ENCODE measurements around the gene FBLN2. TPM values are rescaled to one million over a fixed set of nuclear protein-coding genes. Genes with fewer than 3 reads are reported as not detected.

The FBLN2 gene
- total RNA-seq, 1 donor, result 0.73 TPM

DNA sequence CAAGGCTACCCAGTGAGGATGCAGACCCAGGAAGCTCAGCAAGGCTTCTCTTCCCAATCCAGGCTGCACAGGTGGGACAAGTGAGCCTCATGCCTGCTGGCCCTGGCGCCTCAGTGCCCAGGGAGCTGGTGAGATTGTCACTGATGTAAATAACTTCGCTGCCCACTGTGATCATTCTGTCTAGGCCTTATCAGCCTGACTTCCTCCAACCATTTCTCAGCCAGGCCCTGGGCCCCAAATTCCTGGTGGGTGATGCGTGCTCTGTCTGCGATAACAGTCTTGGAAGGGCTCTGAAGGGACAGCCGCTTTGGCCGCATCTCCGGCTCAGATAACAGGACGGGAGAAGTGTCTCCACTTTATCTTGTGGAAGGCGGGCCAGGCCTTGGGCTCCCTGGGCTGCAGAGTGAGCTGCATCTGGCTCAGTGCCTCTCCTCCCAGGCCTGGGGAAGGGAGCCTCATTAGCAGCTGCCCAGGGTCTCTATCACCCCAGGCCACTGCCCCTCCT is 2.2 kb upstream of the FBLN2 start:
- no peaks in the 10 kb centered on the region for H3K9me3 ChIP-seq (ENCODE audit: low read depth, low read length)
- H3K4me1 ChIP-seq (ENCODE audit: insufficient read depth, low read length), result peaks cover 5% of the 10 kb centered on the region
- peaks cover 7% of the 10 kb centered on the region for H3K27me3 ChIP-seq (ENCODE audit: insufficient read depth, low read length)
- H3K4me3 ChIP-seq (ENCODE audit: low read length), result no peak overlapping the region

- H3K4me3 ChIP-seq (ENCODE audit: low read length), result no peak overlapping the region
- no peaks in the 10 kb centered on the region for H3K9me3 ChIP-seq (ENCODE audit: low read depth, low read length)
- H3K27me3 ChIP-seq (ENCODE audit: insufficient read depth, low read length), result peaks cover 7% of the 10 kb centered on the region
- H3K4me1 ChIP-seq (ENCODE audit: insufficient read depth, low read length), result peaks cover 5% of the 10 kb centered on the region
These were observed 1.1 kb upstream of the FBLN2 start for GRCh38 chr3:13547591-13548371.

DNA sequence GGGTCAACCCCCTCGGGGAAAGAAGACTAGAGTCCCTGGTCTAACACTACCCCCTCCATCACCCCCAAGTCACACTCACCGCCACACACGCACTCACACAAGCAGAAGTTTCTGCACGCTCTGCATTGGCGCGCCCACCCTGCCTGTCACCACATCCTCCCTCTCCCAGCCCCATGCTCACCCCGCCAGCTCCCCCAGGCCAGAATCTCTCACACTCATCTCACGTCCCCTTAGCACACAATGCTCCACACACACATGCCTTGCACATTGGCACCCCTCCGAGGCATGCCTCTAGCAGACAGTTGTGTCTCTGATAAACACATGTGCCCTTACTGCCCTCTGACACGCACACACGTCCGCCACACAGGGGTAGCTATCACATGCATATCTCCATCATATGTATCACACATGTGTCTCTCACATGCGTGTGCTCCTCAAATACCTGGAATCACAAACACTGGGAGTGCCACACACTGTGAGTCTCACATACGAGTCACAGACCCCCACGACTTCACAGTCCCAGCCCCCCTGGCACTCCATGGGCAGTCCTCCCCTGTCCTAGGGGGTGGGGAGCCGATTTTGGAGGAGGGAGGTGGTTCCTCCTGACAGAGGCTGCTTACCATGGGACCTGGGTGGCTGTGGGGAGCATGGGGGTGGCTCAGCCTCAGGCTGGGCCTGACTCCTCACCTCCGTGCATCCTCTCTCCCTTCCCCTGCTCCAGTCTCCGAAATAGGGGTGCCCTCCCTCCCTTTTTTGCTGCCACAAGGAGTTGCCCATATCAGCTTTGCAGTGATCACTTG is 898 bp downstream of the FBLN2 start:
- Histone ChIP-seq H3K9me3 (ENCODE audit: low read depth, low read length) (no peaks in the 10 kb centered on the region), H3K27me3 (ENCODE audit: insufficient read depth, low read length) (peaks cover 7% of the 10 kb centered on the region), H3K4me1 (ENCODE audit: insufficient read depth, low read length) (peaks cover 5% of the 10 kb centered on the region), H3K4me3 (ENCODE audit: low read length) (no peak overlapping the region)

- Histone ChIP-seq H3K9me3 (ENCODE audit: low read depth, low read length) (no peaks in the 10 kb centered on the region), H3K27me3 (ENCODE audit: insufficient read depth, low read length) (peaks cover 7% of the 10 kb centered on the region), H3K4me1 (ENCODE audit: insufficient read depth, low read length) (peaks cover 5% of the 10 kb centered on the region), H3K4me3 (ENCODE audit: low read length) (no peak overlapping the region)
These were observed 1.4 kb downstream of the FBLN2 start for GRCh38 chr3:13550423-13550690.

DNA sequence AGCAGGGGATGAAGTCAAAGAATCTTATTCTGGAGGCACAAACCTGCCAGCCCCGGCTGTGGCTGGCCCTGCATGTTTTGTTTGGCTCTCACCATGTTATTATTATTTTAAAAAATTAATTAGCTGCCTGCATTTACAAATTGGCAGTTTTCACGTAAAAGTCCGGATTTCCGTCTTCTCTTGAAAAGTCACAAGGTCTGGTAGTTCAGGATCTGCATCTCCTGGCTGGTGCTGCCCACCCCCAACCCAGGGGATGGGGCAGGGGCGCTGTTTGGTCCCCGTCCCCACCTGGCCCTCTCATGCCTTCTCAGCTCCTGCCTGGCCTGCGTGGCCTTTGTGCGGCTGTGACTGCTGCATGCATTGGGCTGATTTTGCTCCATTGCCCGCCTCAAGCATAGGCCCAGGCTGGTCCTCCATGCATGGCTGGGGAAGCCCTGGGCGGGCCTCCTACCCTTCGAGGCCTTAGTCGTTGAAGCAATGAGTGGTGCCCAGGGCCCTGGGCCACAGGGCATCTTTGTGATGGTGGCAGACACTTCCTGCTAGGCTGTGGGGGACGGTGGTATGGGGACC is 2.0 kb downstream of the FBLN2 start:
- peaks cover 7% of the 10 kb centered on the region for H3K27me3 ChIP-seq (ENCODE audit: insufficient read depth, low read length)
- peaks cover 5% of the 10 kb centered on the region for H3K4me1 ChIP-seq (ENCODE audit: insufficient read depth, low read length)
- no peaks in the 10 kb centered on the region for H3K9me3 ChIP-seq (ENCODE audit: low read depth, low read length)
- no peak overlapping the region for H3K4me3 ChIP-seq (ENCODE audit: low read length)

- Histone ChIP-seq H3K4me3 (ENCODE audit: low read length) (no peak overlapping the region), H3K4me1 (ENCODE audit: insufficient read depth, low read length) (peaks cover 5% of the 10 kb centered on the region), H3K9me3 (ENCODE audit: low read depth, low read length) (no peaks in the 10 kb centered on the region), H3K27me3 (ENCODE audit: insufficient read depth, low read length) (peaks cover 3% of the 10 kb centered on the region)
These were observed 4.1 kb downstream of the FBLN2 start for GRCh38 chr3:13552857-13553652.

- H3K27me3 ChIP-seq (ENCODE audit: insufficient read depth, low read length), result no peaks in the 10 kb centered on the region
- H3K4me1 ChIP-seq (ENCODE audit: insufficient read depth, low read length), result peaks cover 5% of the 10 kb centered on the region
- no peaks in the 10 kb centered on the region for H3K9me3 ChIP-seq (ENCODE audit: low read depth, low read length)
- no peak overlapping the region for H3K4me3 ChIP-seq (ENCODE audit: low read length)
These were observed 4.8 kb downstream of the FBLN2 start for GRCh38 chr3:13553686-13554085.

DNA sequence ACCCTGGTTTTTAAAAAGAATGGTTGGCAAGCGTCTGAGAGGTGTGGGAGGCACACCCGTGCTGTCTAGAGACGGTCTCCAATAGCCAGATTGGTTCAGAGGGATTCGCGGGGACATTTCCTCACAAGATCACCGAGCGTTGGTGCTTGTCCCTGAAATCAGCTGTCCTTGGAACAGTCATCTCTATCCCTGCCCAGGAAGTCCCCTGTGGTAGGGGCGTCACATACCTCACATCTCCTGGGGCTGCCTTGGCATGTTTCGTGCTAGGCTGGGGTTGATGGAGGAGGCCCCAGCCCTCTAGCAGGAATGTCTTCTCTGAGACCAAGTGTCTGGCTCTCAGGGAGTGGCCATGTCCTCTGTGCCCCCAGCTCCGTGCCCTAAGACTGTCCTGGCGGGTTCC is 6.8 kb downstream of the FBLN2 start:
- H3K27me3 ChIP-seq (ENCODE audit: insufficient read depth, low read length), result no peaks in the 10 kb centered on the region
- no peak overlapping the region for H3K4me3 ChIP-seq (ENCODE audit: low read length)
- H3K9me3 ChIP-seq (ENCODE audit: low read depth, low read length), result no peaks in the 10 kb centered on the region
- H3K4me1 ChIP-seq (ENCODE audit: insufficient read depth, low read length), result no peaks in the 10 kb centered on the region

DNA sequence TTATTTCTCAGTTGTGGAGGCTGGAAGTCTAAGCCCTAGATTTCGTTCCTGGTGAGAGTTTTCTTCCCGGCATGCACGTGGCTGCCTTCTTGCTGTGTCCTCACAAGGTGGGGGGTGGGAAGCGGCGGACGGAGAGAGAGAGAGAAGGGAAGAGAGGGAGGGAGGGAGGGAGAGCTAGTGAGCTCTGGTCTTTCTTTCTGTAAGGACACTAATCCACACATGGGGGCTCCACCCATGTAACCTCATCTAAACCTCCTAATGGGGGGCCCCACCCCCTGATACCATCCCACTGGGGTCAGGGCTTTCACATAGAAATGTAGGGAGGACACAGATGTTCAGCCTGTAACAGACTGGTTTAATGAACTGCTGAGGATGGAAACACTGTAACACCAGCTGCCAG is 7.3 kb downstream of the FBLN2 start:
- Histone ChIP-seq H3K9me3 (ENCODE audit: low read depth, low read length) (no peaks in the 10 kb centered on the region), H3K4me3 (ENCODE audit: low read length) (no peak overlapping the region), H3K4me1 (ENCODE audit: insufficient read depth, low read length) (no peaks in the 10 kb centered on the region), H3K27me3 (ENCODE audit: insufficient read depth, low read length) (no peaks in the 10 kb centered on the region)

DNA sequence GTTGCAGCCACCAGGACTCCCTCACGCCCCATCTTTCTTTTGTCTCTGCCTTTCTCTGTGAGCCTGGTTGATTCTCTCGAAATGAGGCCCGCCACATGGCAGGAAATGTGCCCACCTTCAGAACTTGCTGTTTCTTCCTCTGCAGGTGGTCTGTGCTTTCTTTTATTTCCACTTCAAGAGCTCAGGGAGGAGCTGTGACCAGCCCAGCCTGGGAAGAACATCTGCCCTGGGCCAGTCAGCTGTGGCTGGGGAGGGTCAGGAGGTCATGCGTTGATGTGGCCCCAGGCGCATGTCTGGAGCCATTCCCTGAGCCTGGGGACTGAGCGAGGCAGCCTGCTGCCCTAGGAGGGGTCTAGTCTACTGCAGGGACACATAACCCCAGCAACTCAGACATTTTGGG is 8.0 kb downstream of the FBLN2 start:
- no peaks in the 10 kb centered on the region for H3K4me1 ChIP-seq (ENCODE audit: insufficient read depth, low read length)
- no peaks in the 10 kb centered on the region for H3K27me3 ChIP-seq (ENCODE audit: insufficient read depth, low read length)
- no peaks in the 10 kb centered on the region for H3K9me3 ChIP-seq (ENCODE audit: low read depth, low read length)
- H3K4me3 ChIP-seq (ENCODE audit: low read length), result no peak overlapping the region

DNA sequence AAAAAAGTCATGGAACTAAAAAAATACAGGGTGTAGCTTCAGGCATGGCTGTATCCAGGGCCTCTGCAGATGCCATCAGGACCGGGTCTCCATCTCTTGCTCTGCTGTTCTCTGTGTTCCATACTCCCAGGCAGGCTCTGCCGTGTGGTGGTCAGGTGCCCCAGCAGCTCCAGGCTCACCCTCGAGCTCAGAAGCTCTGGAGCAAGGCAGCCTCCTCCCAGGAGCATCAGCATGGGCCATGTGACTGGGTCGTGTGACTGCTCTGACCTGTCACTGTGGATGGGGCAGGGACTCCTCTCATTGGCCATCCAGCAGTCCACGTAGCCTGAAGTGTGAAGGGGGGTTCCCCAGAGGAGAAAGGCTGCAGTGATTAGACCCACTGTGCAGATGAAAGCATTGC is 8.5 kb downstream of the FBLN2 start:
- Histone ChIP-seq H3K27me3 (ENCODE audit: insufficient read depth, low read length) (no peaks in the 10 kb centered on the region), H3K9me3 (ENCODE audit: low read depth, low read length) (no peaks in the 10 kb centered on the region), H3K4me1 (ENCODE audit: insufficient read depth, low read length) (no peaks in the 10 kb centered on the region), H3K4me3 (ENCODE audit: low read length) (no peak overlapping the region)

- H3K4me1 ChIP-seq (ENCODE audit: insufficient read depth, low read length), result no peaks in the 10 kb centered on the region
- no peaks in the 10 kb centered on the region for H3K27me3 ChIP-seq (ENCODE audit: insufficient read depth, low read length)
- H3K9me3 ChIP-seq (ENCODE audit: low read depth, low read length), result no peaks in the 10 kb centered on the region
- H3K4me3 ChIP-seq (ENCODE audit: low read length), result no peak overlapping the region
These were observed 9.0 kb downstream of the FBLN2 start for GRCh38 chr3:13557926-13558325.

GRCh38 chr3:13558651-13559050 is 9.7 kb downstream of the FBLN2 start:
- H3K4me3 ChIP-seq (ENCODE audit: low read length), result no peak overlapping the region
- no peaks in the 10 kb centered on the region for H3K4me1 ChIP-seq (ENCODE audit: insufficient read depth, low read length)
- no peaks in the 10 kb centered on the region for H3K27me3 ChIP-seq (ENCODE audit: insufficient read depth, low read length)
- H3K9me3 ChIP-seq (ENCODE audit: low read depth, low read length), result no peaks in the 10 kb centered on the region

- no peak overlapping the region for H3K4me3 ChIP-seq (ENCODE audit: low read length)
- H3K27me3 ChIP-seq (ENCODE audit: insufficient read depth, low read length), result no peaks in the 10 kb centered on the region
- H3K4me1 ChIP-seq (ENCODE audit: insufficient read depth, low read length), result no peaks in the 10 kb centered on the region
- no peaks in the 10 kb centered on the region for H3K9me3 ChIP-seq (ENCODE audit: low read depth, low read length)
These were observed 11.0 kb downstream of the FBLN2 start for GRCh38 chr3:13559764-13560525.

All from mononuclear cell (primary cell).